HG02571 (cell line): ENCODE results near the gene VDAC2.
"Not testable (repeated sequence)": the region's sequence is repeated elsewhere in the genome, so short reads cannot be mapped to it uniquely, and the experiment has no call there.

Experiments
- ATAC-seq: cut with Tn5 transposase; IDR thresholded peaks from one replicate; pipeline ENCODE4 v1.9.1; 2021; ENCODE audit warnings: mild to moderate bottlenecking, moderate library complexity; ENCODE audit not compliant: unreplicated experiment

The VDAC2 gene

DNA sequence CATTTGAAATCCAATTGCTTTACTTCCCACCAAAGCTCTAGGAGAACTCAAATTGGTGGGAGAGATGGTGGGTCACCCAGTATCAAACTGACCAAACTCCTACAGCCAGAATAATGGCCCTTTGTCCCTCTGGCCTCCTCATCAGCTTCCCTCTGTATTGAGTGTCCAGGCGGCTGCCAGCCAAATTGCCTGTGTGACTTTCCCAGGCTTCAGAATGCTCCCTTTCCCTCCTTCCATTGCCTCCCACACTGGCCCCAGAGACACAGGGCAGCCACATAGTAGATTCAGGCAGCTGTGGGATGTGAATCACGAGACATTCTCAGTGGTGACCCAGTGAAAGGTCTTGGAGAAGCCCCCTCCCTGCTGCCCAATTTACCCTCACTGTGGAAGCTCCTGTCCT is 12.7 kb upstream of the VDAC2 start:
- ATAC-seq = no peak

DNA sequence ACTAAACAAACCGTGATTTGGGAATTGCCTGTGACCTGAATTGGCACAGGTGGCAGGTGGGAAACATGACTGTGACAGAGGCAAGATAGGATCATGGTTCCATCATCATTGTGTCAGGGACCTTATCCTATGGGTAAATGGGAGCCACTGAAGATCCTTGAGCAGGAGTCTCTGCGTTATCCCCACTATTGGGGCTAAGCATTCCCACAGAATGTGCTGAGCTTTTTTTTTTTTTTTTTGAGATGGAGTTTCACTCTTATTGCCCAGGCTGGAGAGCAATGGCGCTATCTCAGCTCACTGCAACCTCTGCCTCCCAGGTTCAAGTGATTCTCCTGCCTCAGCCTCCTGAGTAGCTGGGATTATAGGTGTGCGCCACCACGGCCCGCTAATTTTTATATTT is 10.6 kb upstream of the VDAC2 start:
- ATAC-seq = not testable (repeated sequence)

- no peak for ATAC-seq
Observed at GRCh38 chr10:75201793-75202307, 8.7 kb upstream of the VDAC2 start.

- no peak for ATAC-seq
Observed at GRCh38 chr10:75202321-75203045, 8.1 kb upstream of the VDAC2 start.

DNA sequence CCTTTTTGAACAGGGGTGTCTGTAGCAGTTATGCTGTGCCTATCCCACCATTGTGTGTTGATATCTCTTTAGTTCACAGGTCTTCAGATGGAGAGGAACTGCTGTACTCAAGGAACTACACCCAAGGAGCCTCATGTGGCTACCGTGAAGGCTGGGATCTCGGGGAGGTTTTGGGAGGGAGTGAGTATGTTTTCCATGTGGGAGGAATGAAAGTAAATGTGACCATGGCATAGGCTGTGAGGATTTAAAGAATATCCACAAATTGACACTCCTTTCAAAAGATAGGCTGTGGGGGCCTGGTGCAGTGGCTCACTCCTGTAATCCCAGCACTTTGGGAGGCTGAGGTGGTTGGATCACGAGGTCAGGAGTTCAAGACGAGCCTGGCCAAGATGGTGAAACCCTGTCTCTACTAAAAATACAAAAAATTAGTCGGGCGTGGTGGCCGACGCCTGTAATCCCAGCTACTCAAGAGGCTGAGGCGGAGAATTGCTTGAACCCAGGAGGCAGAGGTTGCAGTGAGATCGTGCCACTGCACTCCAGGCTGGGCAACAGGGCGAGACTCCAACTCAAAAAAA is 7.5 kb upstream of the VDAC2 start:
- not testable (repeated sequence) for ATAC-seq

- ATAC-seq = no peak
Observed at GRCh38 chr10:75203724-75204123, 6.9 kb upstream of the VDAC2 start.

DNA sequence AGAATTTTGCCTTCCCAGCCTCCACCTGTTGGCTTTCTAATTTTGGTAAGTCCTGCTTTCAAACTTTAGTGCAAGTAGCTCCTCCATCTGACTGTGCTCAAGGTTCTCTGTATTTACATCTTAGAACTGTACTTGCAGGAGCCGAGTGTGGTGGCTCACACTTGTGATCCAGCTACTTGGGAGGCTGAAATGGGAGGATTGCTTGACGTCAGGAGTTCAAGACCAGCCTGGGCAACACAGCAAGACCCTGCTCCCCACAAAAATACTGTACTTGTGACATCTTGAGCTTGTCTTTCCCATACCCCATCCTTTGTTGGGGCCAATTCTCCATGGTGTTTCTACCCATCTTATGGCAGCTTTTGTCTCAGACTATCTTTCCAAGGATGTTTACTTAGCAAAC is 4.7 kb upstream of the VDAC2 start:
- no peak for ATAC-seq

DNA sequence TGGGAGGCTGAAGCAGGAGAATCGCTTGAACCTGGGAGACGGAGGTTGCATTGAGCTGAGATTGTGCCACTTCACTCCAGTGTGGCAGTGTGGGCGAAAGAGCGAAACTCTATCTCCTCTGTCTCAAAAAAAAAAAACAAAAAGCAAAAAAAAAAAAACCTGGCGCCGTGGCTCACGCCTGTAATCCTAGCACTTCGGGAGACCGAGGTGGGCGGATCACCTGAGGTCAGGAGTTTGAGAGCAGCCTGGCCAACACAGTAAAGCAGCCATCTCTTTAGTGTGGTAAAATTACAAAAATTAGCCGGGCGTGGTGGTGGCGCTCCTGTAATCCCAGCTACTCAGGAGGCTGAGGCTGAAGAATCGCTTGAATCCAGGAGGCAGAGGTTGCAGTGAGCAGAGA is 4.0 kb upstream of the VDAC2 start:
- ATAC-seq = not testable (repeated sequence)

GRCh38 chr10:75207079-75207856 is 3.3 kb upstream of the VDAC2 start:
- no peak for ATAC-seq

- ATAC-seq = no peak
Observed at GRCh38 chr10:75207857-75208144, 2.8 kb upstream of the VDAC2 start.

DNA sequence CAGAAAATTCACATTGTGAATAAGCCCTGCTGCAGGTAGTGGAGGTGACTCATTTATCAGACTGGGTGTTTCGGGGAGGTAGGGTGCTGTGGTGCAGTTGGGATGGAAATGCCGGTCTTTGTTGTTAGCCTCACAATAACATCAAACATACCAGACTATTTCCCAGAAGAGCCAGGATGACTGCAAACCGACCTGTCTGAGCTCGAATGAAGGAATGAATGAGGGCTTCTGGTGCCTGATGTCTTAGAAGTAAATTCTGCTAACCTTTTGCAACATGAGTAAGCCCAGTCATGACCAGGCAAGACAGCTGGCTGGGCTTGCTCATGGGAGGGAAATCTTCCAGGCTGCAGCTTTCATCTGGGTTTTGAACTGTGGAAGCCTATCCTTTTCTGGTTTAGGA is 2.4 kb upstream of the VDAC2 start:
- no peak for ATAC-seq

GRCh38 chr10:75209086-75209920 is 1.3 kb upstream of the VDAC2 start:
- no peak for ATAC-seq

- ATAC-seq = peak; percentile 68
Observed at GRCh38 chr10:75209921-75210281, 695 bp upstream of the VDAC2 start.

DNA sequence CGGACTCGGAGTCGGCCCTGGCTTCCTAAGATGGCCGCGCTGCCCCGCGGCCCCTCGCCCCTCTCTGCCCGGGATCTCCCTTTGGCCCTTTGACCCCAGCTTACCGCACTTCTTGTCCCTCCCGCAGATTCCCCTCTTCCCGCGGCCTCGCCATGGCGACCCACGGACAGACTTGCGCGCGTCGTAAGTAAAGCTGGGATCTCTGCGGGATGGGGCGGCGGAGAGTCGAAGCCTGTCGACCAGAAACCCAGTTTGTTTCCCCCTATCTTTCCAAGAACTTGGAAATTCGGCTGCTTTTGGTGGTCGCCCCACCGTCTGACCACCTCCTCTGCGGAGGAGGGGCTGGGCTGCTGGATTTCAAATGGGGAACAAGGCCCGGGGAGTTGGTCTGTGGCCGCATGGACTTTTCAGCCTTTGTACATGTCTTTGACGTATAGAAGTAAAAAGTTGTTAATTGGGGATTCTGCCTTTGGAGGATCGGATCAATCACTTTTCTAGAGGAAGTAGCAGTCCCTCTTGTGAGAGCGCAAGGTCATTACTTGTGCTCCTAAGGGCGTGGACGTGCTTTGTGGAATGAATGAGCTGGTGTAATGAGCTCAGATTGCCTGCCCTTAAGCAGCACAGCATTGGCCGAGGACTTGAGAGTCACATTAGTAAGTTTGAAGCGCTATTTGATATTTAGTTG is 553 bp downstream of the VDAC2 start:
- ATAC-seq = peak; percentile 4

GRCh38 chr10:75212343-75212742 is 1.7 kb downstream of the VDAC2 start:
- no peak for ATAC-seq

DNA sequence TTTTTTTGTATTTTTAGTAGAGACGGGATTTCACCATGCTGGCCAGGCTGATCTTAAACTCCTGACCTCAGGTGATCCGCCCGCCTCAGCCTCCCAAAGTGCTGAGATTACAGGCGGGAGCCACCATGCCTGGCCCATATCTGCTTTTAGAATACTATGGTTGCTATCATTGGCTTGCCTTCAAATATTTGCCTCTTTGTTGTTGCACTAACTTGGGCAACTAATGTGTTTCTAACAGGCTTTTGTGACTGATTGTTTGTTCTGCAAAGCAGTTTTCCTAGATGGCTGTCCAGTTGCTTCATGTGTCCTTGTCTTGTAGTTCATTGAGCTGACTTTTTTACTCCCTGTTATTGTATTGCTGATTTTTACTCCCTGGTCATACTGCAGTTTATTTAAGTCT is 9.7 kb downstream of the VDAC2 start:
- ATAC-seq = no peak

DNA sequence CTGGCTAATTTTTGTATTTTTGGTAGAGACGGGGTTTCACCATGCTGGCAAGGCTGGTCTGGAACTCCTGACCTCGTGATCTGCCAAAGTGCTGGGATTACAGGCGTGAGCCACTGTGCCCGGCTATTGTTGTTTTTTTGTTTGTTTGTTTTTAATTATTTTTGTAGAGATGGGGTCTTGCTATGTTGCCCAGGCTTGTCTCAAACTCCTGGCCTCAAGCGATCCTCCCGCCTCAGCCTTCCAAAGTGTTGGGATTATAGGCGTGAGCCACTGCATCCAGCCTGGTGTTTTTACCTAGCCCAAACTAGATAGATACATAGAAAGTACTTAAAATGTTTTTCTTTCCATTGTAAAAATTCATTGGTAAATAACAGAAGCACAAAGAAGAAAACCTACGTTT is 10.9 kb downstream of the VDAC2 start:
- not testable (repeated sequence) for ATAC-seq

GRCh38 chr10:75223507-75223906 is 12.9 kb downstream of the VDAC2 start:
- no peak for ATAC-seq

GRCh38 chr10:75226095-75226494 is 15.5 kb downstream of the VDAC2 start:
- ATAC-seq = no peak

- ATAC-seq = no peak
Observed at GRCh38 chr10:75226656-75227055, 16.1 kb downstream of the VDAC2 start.

DNA sequence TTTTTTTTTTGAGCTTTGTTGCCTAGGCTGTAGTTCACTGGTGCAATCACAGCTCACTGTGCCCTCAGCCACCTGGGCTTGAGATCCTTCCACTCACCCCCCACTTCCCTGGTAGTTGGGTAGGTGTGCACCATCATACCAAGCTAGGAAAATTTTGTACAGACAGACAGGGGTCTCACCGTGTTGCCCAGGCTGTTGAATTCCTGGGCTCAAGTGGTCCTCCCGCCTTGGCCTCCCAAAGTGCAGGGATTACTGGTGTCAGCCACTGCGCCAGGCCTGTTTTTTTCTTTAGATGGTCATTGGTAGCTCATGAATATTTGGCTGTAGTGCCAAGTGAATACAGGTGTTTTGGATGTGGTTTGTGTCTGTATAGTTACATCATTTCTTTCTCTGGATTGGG is 17.7 kb downstream of the VDAC2 start:
- ATAC-seq = no peak
